Keratinocyte (primary cell): ENCODE data around the gene GCK.

Experiments used
- EZH2 ChIP-seq: IDR thresholded peaks from one replicate; pipeline ENCODE4 v1.6.1; 2012; ENCODE audit warnings: inconsistent platforms, mild to moderate bottlenecking, low read length, moderate library complexity
- TF ChIP-seq, protein P1 (sequence below), 3 experiments: IDR thresholded peaks in 1 of 3; conservative IDR thresholded peaks in 1 of 3; optimal IDR thresholded peaks in 1 of 3; 2 replicates in 2 of 3; 3 replicates in 1 of 3; pipeline versions ENCODE3 to v1.5.1; 2011; ENCODE audit warnings: low read length in 3 of 3, mild to moderate bottlenecking in 3 of 3, moderate library complexity in 2 of 3, control low read depth in 1 of 3, inconsistent platforms in 1 of 3; ENCODE audit not compliant: insufficient read depth in 2 of 3; ENCODE audit errors: extremely low read depth in 1 of 3

- TF ChIP-seq, protein P1, sequence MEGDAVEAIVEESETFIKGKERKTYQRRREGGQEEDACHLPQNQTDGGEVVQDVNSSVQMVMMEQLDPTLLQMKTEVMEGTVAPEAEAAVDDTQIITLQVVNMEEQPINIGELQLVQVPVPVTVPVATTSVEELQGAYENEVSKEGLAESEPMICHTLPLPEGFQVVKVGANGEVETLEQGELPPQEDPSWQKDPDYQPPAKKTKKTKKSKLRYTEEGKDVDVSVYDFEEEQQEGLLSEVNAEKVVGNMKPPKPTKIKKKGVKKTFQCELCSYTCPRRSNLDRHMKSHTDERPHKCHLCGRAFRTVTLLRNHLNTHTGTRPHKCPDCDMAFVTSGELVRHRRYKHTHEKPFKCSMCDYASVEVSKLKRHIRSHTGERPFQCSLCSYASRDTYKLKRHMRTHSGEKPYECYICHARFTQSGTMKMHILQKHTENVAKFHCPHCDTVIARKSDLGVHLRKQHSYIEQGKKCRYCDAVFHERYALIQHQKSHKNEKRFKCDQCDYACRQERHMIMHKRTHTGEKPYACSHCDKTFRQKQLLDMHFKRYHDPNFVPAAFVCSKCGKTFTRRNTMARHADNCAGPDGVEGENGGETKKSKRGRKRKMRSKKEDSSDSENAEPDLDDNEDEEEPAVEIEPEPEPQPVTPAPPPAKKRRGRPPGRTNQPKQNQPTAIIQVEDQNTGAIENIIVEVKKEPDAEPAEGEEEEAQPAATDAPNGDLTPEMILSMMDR (optimal IDR thresholded peaks at IDR 0.05 in 1 of 3, IDR thresholded peaks at IDR 0.05 in 1 of 3, conservative IDR thresholded peaks at IDR 0.05 in 1 of 3; ENCODE audit: extremely low read depth in 1 of 3, insufficient read depth in 2 of 3, low read length in 3 of 3): no peak
- no peak for TF ChIP-seq EZH2
These were observed 35.1 kb upstream of the GCK start for GRCh38 chr7:44224080-44224973.
